ENCODE data around the gene CHST7. TPM values are rescaled to one million over a fixed set of nuclear protein-coding genes. Genes with fewer than 3 reads are reported as not detected.

CHST7 gene
- total and polyA plus RNA-seq, 2 donors (not counting 1 experiment from before 2014, with no cell fraction given) = 1.3 to 2.6 TPM

DNA sequence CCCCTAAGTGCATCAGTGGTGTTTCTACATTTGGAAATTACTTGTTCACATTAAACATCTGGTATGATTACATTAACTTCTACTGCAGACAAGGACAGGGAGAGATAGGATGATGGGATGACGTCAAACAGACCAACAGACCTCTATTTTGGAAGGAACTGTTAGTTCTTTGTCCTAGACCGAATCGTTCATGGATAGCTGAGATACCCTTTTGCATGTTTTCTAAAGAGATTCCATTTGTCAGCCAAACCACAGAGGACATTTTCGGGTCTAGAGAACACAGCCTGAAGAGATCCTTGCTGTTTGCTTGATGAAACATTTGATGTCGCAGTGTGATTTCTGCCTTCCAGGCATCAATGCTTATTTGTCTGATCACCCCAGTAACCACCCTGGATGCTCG is 27.7 kb downstream of the CHST7 start:
- Histone ChIP-seq H3K4me1 (ENCODE audit: control insufficient read depth in 2 of 2, insufficient read depth in 2 of 2, low read length in 2 of 2) (no peaks in the 10 kb centered on the region), H3K9ac (ENCODE audit: low read length) (no peak overlapping the region), H3K36me3 (replicated peaks in 1 of 2; ENCODE audit: control extremely low read depth in 1 of 2, control insufficient read depth in 1 of 2, extremely low read depth in 1 of 2, insufficient read depth in 2 of 2, low read length in 1 of 2) (peaks cover 0 to 21% of the 10 kb centered on the region in 2 experiments), H3K27me3 (replicated peaks in 1 of 4; ENCODE audit: control extremely low read depth in 1 of 4, control insufficient read depth in 3 of 4, insufficient read depth in 4 of 4, low read length in 3 of 4) (no peaks in the 10 kb centered on the region), H3K4me3 (ENCODE audit: control extremely low read depth in 1 of 5, extremely low read depth in 1 of 5, insufficient read depth in 1 of 5, low read depth in 2 of 5, low read length in 4 of 5) (no peak overlapping the region), H3K79me2 (ENCODE audit: control insufficient read depth, insufficient read depth, low read length) (no peaks in the 10 kb centered on the region), H3K9me3 (ENCODE audit: control extremely low read depth in 1 of 3, control insufficient read depth in 2 of 3, insufficient read depth in 1 of 3, low read length in 2 of 3) (no peaks in the 10 kb centered on the region), H4K20me1 (ENCODE audit: control insufficient read depth, insufficient read depth, low read length, poor library complexity, severe bottlenecking) (no peaks in the 10 kb centered on the region), H3K27ac (ENCODE audit: low read length in 2 of 2) (no peak overlapping the region), H3K4me2 (replicated peaks; ENCODE audit: low read depth, low read length, poor library complexity, severe bottlenecking) (no peak overlapping the region), H2AFZ (ENCODE audit: insufficient read depth, low read depth, low read length, poor library complexity, severe bottlenecking) (no peak overlapping the region)
- no peak for DNase-seq
- ChIA-PET CTCF (interaction anchor here (1.4 kb wide), 1 partner anchor 40 kb away, joined by 4 read pairs; no protein-coding TSS in a partner anchor), POLR2A (no interaction called here)
- WGBS (ENCODE audit: insufficient coverage) = no CpG with 5 or more reads among the region's 6 CpGs
- Mint-ChIP-seq H3K9me3 (ENCODE audit: insufficient read depth) (no peaks in the 10 kb centered on the region), H3K27me3 (no peaks in the 10 kb centered on the region), H3K27ac (no peak overlapping the region), H3K4me1 (no peaks in the 10 kb centered on the region), H3K4me3 (no peak overlapping the region)
- TF ChIP-seq EZH2 (IDR thresholded peaks at IDR 0.05; ENCODE audit: borderline replicate concordance, insufficient read depth, low read depth, low read length, poor library complexity, severe bottlenecking) = no peak
- TF ChIP-seq, protein P1, sequence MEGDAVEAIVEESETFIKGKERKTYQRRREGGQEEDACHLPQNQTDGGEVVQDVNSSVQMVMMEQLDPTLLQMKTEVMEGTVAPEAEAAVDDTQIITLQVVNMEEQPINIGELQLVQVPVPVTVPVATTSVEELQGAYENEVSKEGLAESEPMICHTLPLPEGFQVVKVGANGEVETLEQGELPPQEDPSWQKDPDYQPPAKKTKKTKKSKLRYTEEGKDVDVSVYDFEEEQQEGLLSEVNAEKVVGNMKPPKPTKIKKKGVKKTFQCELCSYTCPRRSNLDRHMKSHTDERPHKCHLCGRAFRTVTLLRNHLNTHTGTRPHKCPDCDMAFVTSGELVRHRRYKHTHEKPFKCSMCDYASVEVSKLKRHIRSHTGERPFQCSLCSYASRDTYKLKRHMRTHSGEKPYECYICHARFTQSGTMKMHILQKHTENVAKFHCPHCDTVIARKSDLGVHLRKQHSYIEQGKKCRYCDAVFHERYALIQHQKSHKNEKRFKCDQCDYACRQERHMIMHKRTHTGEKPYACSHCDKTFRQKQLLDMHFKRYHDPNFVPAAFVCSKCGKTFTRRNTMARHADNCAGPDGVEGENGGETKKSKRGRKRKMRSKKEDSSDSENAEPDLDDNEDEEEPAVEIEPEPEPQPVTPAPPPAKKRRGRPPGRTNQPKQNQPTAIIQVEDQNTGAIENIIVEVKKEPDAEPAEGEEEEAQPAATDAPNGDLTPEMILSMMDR (IDR thresholded peaks at IDR 0.05) = no peak
- intact Hi-C loops (cut with micrococcal nuclease) = no loop called here
- no peak for ATAC-seq (ENCODE audit: low read depth)

DNA sequence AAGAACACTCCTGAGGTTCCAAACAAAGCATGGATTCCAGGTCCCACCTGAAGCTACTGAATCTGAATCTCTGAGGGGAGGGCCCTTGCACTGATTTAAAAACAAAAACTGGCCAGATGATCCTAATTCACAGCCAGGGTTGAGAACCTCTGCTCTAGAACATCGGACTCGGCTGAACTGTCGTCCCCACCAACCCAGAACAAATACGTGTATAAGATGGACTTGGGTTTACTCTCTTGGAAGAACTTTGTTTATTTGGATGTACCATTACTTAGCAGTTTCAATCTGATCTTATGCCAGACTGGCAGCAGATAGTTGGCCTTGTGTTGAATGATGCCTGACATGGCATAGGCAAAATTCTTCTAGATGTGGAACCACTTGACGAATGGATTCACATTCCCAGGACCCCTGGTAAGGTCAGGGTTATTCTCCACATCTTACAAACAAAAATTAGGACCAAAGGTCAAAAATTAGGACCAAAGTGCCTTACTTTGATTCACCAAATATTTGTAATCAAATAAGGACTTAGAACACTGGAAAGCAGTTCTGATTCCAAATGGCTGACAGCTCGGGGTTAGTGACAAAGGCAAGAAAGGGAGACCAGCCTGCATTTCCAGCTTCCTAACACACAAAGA is 29.0 kb downstream of the CHST7 start:
- no peaks in the 10 kb centered on the region for H3K9me3 ChIP-seq (ENCODE audit: control extremely low read depth in 1 of 3, control insufficient read depth in 2 of 3, insufficient read depth in 1 of 3, low read length in 2 of 3)
- ATAC-seq (ENCODE audit: low read depth) = no peak
- H3K4me3 Mint-ChIP-seq = no peak overlapping the region
- H3K27me3 Mint-ChIP-seq = no peaks in the 10 kb centered on the region
- H3K4me2 ChIP-seq (replicated peaks; ENCODE audit: low read depth, low read length, poor library complexity, severe bottlenecking) = no peak overlapping the region
- no peaks in the 10 kb centered on the region for H3K9me3 Mint-ChIP-seq (ENCODE audit: insufficient read depth)
- no peak overlapping the region for H3K4me3 ChIP-seq (ENCODE audit: control extremely low read depth in 1 of 5, extremely low read depth in 1 of 5, insufficient read depth in 1 of 5, low read depth in 2 of 5, low read length in 4 of 5)
- no peaks in the 10 kb centered on the region for H4K20me1 ChIP-seq (ENCODE audit: control insufficient read depth, insufficient read depth, low read length, poor library complexity, severe bottlenecking)
- TF ChIP-seq, protein P1 (IDR thresholded peaks at IDR 0.05) = no peak
- no peak for TF ChIP-seq EZH2 (IDR thresholded peaks at IDR 0.05; ENCODE audit: borderline replicate concordance, insufficient read depth, low read depth, low read length, poor library complexity, severe bottlenecking)
- H3K27ac ChIP-seq (ENCODE audit: low read length in 2 of 2) = no peak overlapping the region
- WGBS (ENCODE audit: insufficient coverage) = no CpG with 5 or more reads among the region's 6 CpGs
- H3K79me2 ChIP-seq (ENCODE audit: control insufficient read depth, insufficient read depth, low read length) = no peaks in the 10 kb centered on the region
- H2AFZ ChIP-seq (ENCODE audit: insufficient read depth, low read depth, low read length, poor library complexity, severe bottlenecking) = no peak overlapping the region
- intact Hi-C loops (cut with micrococcal nuclease) = no loop called here
- no peaks in the 10 kb centered on the region for H3K4me1 ChIP-seq (ENCODE audit: control insufficient read depth in 2 of 2, insufficient read depth in 2 of 2, low read length in 2 of 2)
- CTCF ChIA-PET = interaction anchor here (1.4 kb wide), 1 partner anchor 39 kb away, joined by 4 read pairs; no protein-coding TSS in a partner anchor
- peaks cover 0 to 28% of the 10 kb centered on the region in 2 experiments for H3K36me3 ChIP-seq (replicated peaks in 1 of 2; ENCODE audit: control extremely low read depth in 1 of 2, control insufficient read depth in 1 of 2, extremely low read depth in 1 of 2, insufficient read depth in 2 of 2, low read length in 1 of 2)
- POLR2A ChIA-PET = no interaction called here
- no peaks in the 10 kb centered on the region for H3K27me3 ChIP-seq (replicated peaks in 1 of 4; ENCODE audit: control extremely low read depth in 1 of 4, control insufficient read depth in 3 of 4, insufficient read depth in 4 of 4, low read length in 3 of 4)
- no peaks in the 10 kb centered on the region for H3K4me1 Mint-ChIP-seq
- H3K27ac Mint-ChIP-seq = no peak overlapping the region
- no peak overlapping the region for H3K9ac ChIP-seq (ENCODE audit: low read length)
- no peak for DNase-seq
